ENCODE measurements around the gene CLEC18C. TPM values are rescaled to one million over a fixed set of nuclear protein-coding genes. Genes with fewer than 3 reads are reported as not detected.
"Not testable (repeated sequence)": the region's sequence is repeated elsewhere in the genome, so short reads cannot be mapped to it uniquely, and the experiment has no call there.

The CLEC18C gene
- total RNA-seq (2013; cell fraction: nucleolus; rRNA removed): 0.19 TPM in 1 of 2 replicates, not detected in the other
- total RNA-seq (2014; rRNA removed) (0.11 TPM in 2 replicates), total RNA-seq (2014; rRNA removed; fragmentation: Illumina TruSeq; extraction: Trizol) (not detected in 2 replicates), total RNA-seq (2021) (not detected in 2 replicates), polyA plus RNA-seq (2011; rRNA removed) (0.10 TPM in 1 of 2 replicates, not detected in the other), polyA plus RNA-seq (2014; fragmentation: Illumina TruSeq; extraction: Trizol) (not detected in 2 replicates), polyA plus RNA-seq (2014; fragmentation: Nextera tagmentation; extraction: Ambion mirVana) (not detected), polyA plus RNA-seq (2014; rRNA removed) (0.05 and 0.06 TPM in 2 replicates), polyA plus RNA-seq (2016; fragmentation: Nextera tagmentation; extraction: Ambion mirVana) (not detected), polyA minus RNA-seq (2011; rRNA and poly(A)+ RNA removed) (not detected in 2 replicates), Bru-seq, nascent RNA (percentile 3 among the genes with signal in this experiment), BruChase-seq, experiment 1, labeled RNA remaining after a 6-hour chase (percentile 12 among the genes with signal in this experiment), BruChase-seq, experiment 2, labeled RNA remaining after a 2-hour chase (percentile 13 among the genes with signal in this experiment)
- polyA plus RNA-seq (2011; ENCODE audit: low read depth): not detected
- 0.03 TPM in 1 of 2 replicates, not detected in the other for polyA plus RNA-seq (2011; cell fraction: cytosol; rRNA removed)
- polyA plus RNA-seq (2011; cell fraction: nucleus; rRNA removed): 0.19 and 0.22 TPM in 2 replicates
- not detected in 2 replicates for polyA plus RNA-seq (2012)
- polyA minus RNA-seq (2011; cell fraction: cytosol; rRNA and poly(A)+ RNA removed): not detected in 2 replicates
- 0.77 TPM in 1 of 2 replicates, not detected in the other for polyA minus RNA-seq (2011; cell fraction: nucleus; rRNA and poly(A)+ RNA removed)
- long read RNA-seq, experiment 1: 0 reads
- long read RNA-seq, experiment 2: 0 reads

GRCh38 chr16:70173212-70173837 is at the start of gene CLEC18C:
Gene CLEC18C, plus strand, starts transcription at chr16:70173787. Its CDS starts 492 bp downstream, at chr16:70174279.
- H3K4me3 ChIP-seq; CTCF ChIA-PET; DNase-seq (ENCODE audit: low read depth, low spot score); SMC1A ChIA-PET (ENCODE audit: uncharacterized antibody, unreplicated experiment); H4K20me1 ChIP-seq (ENCODE audit: control insufficient read depth, insufficient read depth); H3K4me2 ChIP-seq (ENCODE audit: control insufficient read depth, insufficient read depth); H3K27me3 ChIP-seq (replicated peaks in 1 of 2; ENCODE audit: control insufficient read depth in 2 of 2, insufficient read depth in 2 of 2, low read length in 1 of 2); H3K79me2 ChIP-seq (ENCODE audit: control insufficient read depth, insufficient read depth, low read length); H3K27ac ChIP-seq (ENCODE audit: control insufficient read depth, insufficient read depth); ATAC-seq; H3K9ac ChIP-seq (ENCODE audit: control insufficient read depth, insufficient read depth, low read length); BruUV-seq (replicated peaks); RAD21 ChIA-PET (ENCODE audit: unreplicated experiment); H3K4me1 ChIP-seq (ENCODE audit: control insufficient read depth, insufficient read depth, low read length); H3K9me3 ChIP-seq (replicated peaks; ENCODE audit: control insufficient read depth, insufficient read depth, low read length); FAIRE-seq; in situ Hi-C loops (cut with MboI); H3K36me3 ChIP-seq (ENCODE audit: control insufficient read depth in 2 of 2, insufficient read depth in 2 of 2, low read length in 1 of 2); POLR2A ChIA-PET; intact Hi-C loops (cut with micrococcal nuclease; ENCODE audit: unreplicated experiment); H2AFZ ChIP-seq (ENCODE audit: control insufficient read depth, low read depth, low read length): not testable (repeated sequence)
- 37% methylated on average over 17 of the region's 21 CpGs for WGBS (ENCODE audit: insufficient coverage, insufficient replicate concordance, low lambda C conversion rate, missing lambda C conversion rate)

GRCh38 chr16:70123822-70124221 is 49.8 kb upstream of the CLEC18C start:
- H3K9ac ChIP-seq (ENCODE audit: control insufficient read depth, insufficient read depth, low read length); H3K27ac ChIP-seq (ENCODE audit: control insufficient read depth, insufficient read depth); CTCF ChIA-PET; H3K4me2 ChIP-seq (ENCODE audit: control insufficient read depth, insufficient read depth); in situ Hi-C loops (cut with MboI); H3K4me1 ChIP-seq (ENCODE audit: control insufficient read depth, insufficient read depth, low read length); H3K36me3 ChIP-seq (ENCODE audit: control insufficient read depth in 2 of 2, insufficient read depth in 2 of 2, low read length in 1 of 2); RAD21 ChIA-PET (ENCODE audit: unreplicated experiment); H3K4me3 ChIP-seq; H3K27me3 ChIP-seq (replicated peaks in 1 of 2; ENCODE audit: control insufficient read depth in 2 of 2, insufficient read depth in 2 of 2, low read length in 1 of 2); DNase-seq (ENCODE audit: low read depth, low spot score); intact Hi-C loops (cut with micrococcal nuclease; ENCODE audit: unreplicated experiment); ATAC-seq; BruUV-seq (replicated peaks); H3K79me2 ChIP-seq (ENCODE audit: control insufficient read depth, insufficient read depth, low read length); FAIRE-seq; H4K20me1 ChIP-seq (ENCODE audit: control insufficient read depth, insufficient read depth); POLR2A ChIA-PET; H2AFZ ChIP-seq (ENCODE audit: control insufficient read depth, low read depth, low read length); SMC1A ChIA-PET (ENCODE audit: uncharacterized antibody, unreplicated experiment); H3K9me3 ChIP-seq (replicated peaks; ENCODE audit: control insufficient read depth, insufficient read depth, low read length): not testable (repeated sequence)
- WGBS (ENCODE audit: insufficient coverage, insufficient replicate concordance, low lambda C conversion rate, missing lambda C conversion rate): 83% methylated on average over 14 of the region's 14 CpGs

GRCh38 chr16:70126226-70126625 is 47.4 kb upstream of the CLEC18C start:
- H2AFZ ChIP-seq (ENCODE audit: control insufficient read depth, low read depth, low read length); H3K36me3 ChIP-seq (ENCODE audit: control insufficient read depth in 2 of 2, insufficient read depth in 2 of 2, low read length in 1 of 2); H3K4me1 ChIP-seq (ENCODE audit: control insufficient read depth, insufficient read depth, low read length); H3K27me3 ChIP-seq (replicated peaks in 1 of 2; ENCODE audit: control insufficient read depth in 2 of 2, insufficient read depth in 2 of 2, low read length in 1 of 2); H3K4me2 ChIP-seq (ENCODE audit: control insufficient read depth, insufficient read depth); intact Hi-C loops (cut with micrococcal nuclease; ENCODE audit: unreplicated experiment); H3K9ac ChIP-seq (ENCODE audit: control insufficient read depth, insufficient read depth, low read length); BruUV-seq (replicated peaks); in situ Hi-C loops (cut with MboI); ATAC-seq; H4K20me1 ChIP-seq (ENCODE audit: control insufficient read depth, insufficient read depth); H3K4me3 ChIP-seq; H3K79me2 ChIP-seq (ENCODE audit: control insufficient read depth, insufficient read depth, low read length); RAD21 ChIA-PET (ENCODE audit: unreplicated experiment); H3K9me3 ChIP-seq (replicated peaks; ENCODE audit: control insufficient read depth, insufficient read depth, low read length); DNase-seq (ENCODE audit: low read depth, low spot score); POLR2A ChIA-PET; H3K27ac ChIP-seq (ENCODE audit: control insufficient read depth, insufficient read depth); FAIRE-seq; SMC1A ChIA-PET (ENCODE audit: uncharacterized antibody, unreplicated experiment): not testable (repeated sequence)
- WGBS (ENCODE audit: insufficient coverage, insufficient replicate concordance, low lambda C conversion rate, missing lambda C conversion rate): 94% methylated on average over 11 of the region's 11 CpGs
- CTCF ChIA-PET: interaction anchor here (0.6 kb wide), 1 partner anchor 14 kb away, joined by 3 read pairs; no protein-coding TSS in a partner anchor
